NT2/D1 (cell line): Measurements from ENCODE around the gene DLAT.

ENCODE experiments used
- SUZ12 ChIP-seq: IDR thresholded peaks from 2 replicates; pipeline ENCODE4 v1.6.1; 2011; ENCODE audit not compliant: insufficient read length, insufficient read depth; ENCODE audit errors: extremely low read depth
- YY1 ChIP-seq: IDR thresholded peaks from 2 replicates; pipeline ENCODE4 v1.6.1; 2011; ENCODE audit not compliant: insufficient read length, insufficient read depth
- ZNF274 ChIP-seq: IDR thresholded peaks from 2 replicates; pipeline ENCODE4 v1.6.1; 2011; ENCODE audit warnings: mild to moderate bottlenecking, low read depth, low read length

DNA sequence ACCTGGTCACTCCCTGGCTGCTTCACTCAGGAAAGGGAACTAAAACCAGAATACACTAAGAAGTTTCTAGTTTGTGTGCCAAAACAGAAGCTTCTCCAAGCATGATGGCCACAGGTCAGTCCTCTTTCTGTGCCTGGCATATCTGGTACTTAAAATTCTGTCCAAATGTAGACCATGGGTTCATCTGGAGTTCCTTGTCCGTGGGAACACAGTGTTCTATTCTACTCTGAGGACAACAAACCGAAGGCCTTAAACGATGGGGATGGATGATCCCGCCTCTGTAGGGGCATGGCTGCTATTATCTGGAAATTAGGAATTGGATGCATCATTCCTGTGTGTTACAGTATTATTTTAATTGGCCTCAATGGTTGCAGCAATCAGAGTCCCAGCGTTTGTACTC, 6.1 kb upstream of the DLAT start:
- TF ChIP-seq SUZ12 (no peak), ZNF274 (no peak), YY1 (no peak)
